Upper lobe of right lung (tissue), 1 donor: ENCODE data around the gene RNF123. TPM values are rescaled to one million over a fixed set of nuclear protein-coding genes. Genes with fewer than 3 reads are reported as not detected.

ENCODE experiments used
- ATAC-seq: fragments of 200-7000 bp; cut with Tn5 transposase; one replicate; pipeline ENCODE4 v1.9.1; 2020; ENCODE audit warnings: mild to moderate bottlenecking, moderate library complexity
- DNase-seq: peaks from one replicate; pipeline ENCODE4 v3.0.0-alpha.2; 2020
- H3K27ac ChIP-seq: fragments of 200-600 bp; one replicate; pipeline ENCODE4 v1.8.0; 2022
- H3K27me3 ChIP-seq: fragments of 200-600 bp; one replicate; pipeline ENCODE4 v1.8.0; 2022; ENCODE audit warnings: mild to moderate bottlenecking
- H3K36me3 ChIP-seq: fragments of 200-600 bp; one replicate; pipeline ENCODE4 v1.8.0; 2022
- H3K4me1 ChIP-seq: fragments of 200-600 bp; one replicate; pipeline ENCODE4 v1.8.0; 2022
- H3K4me3 ChIP-seq: fragments of 200-600 bp; one replicate; pipeline ENCODE4 v1.8.0; 2022; ENCODE audit warnings: mild to moderate bottlenecking
- H3K9me3 ChIP-seq: fragments of 200-600 bp; one replicate; pipeline ENCODE4 v1.8.0; 2022
- intact Hi-C: fragments of 100-400 bp; cut with DNase I; formaldehyde crosslinking; loops from one replicate; pipeline ENCODE4 v1.11.0; 2022
- total RNA-seq: library from RNA; stranded (reverse); fragmentation: NEBNext Ultra II Directional; extraction: Animal tissue kit (Norgen Biotek cat#: 25700); gene quantifications from one replicate; pipeline ENCODE4 v1.2.1, GENCODE V29; 2021
- TF ChIP-seq, protein P1 (sequence below): fragments of 200-600 bp; IDR thresholded peaks from one replicate; pipeline ENCODE4 v1.8.0; 2022; ENCODE audit warnings: antibody characterized with exemption
- donor health status: DM: no; HTN: yes; CAD: no; lungs with severe emphysema.

The RNF123 gene
- total RNA-seq, 1 donor from 2014 or later: 41.4 TPM

DNA sequence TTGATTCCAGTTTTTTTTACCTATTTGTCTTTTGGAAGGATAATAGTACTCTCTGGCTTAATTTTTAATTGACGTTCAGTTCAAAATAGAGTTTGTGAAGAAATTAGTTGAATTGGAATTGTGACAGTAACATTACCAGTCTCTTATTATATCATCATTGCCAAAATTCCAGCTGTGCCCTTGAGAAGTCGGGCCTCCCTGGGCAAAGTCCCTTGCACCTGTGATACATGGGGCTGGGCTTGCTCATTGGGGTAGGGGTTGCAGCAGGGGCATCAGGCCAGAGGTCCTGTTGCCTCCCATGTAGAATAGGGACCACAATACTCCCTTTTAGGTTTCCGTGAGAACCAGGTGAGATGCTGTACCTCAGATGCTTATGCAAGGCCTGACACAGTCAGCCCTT lies 43.1 kb upstream of the RNF123 start:
- no peaks in the 10 kb centered on the region for H3K27me3 ChIP-seq
- no peak overlapping the region for H3K27ac ChIP-seq
- intact Hi-C loops: no loop called here
- H3K4me3 ChIP-seq: no peak overlapping the region
- no peaks in the 10 kb centered on the region for H3K4me1 ChIP-seq
- H3K36me3 ChIP-seq: no peaks in the 10 kb centered on the region
- H3K9me3 ChIP-seq: no peaks in the 10 kb centered on the region
- TF ChIP-seq, protein P1, sequence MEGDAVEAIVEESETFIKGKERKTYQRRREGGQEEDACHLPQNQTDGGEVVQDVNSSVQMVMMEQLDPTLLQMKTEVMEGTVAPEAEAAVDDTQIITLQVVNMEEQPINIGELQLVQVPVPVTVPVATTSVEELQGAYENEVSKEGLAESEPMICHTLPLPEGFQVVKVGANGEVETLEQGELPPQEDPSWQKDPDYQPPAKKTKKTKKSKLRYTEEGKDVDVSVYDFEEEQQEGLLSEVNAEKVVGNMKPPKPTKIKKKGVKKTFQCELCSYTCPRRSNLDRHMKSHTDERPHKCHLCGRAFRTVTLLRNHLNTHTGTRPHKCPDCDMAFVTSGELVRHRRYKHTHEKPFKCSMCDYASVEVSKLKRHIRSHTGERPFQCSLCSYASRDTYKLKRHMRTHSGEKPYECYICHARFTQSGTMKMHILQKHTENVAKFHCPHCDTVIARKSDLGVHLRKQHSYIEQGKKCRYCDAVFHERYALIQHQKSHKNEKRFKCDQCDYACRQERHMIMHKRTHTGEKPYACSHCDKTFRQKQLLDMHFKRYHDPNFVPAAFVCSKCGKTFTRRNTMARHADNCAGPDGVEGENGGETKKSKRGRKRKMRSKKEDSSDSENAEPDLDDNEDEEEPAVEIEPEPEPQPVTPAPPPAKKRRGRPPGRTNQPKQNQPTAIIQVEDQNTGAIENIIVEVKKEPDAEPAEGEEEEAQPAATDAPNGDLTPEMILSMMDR: no peak
- ATAC-seq: no peak
- no peak for DNase-seq

DNA sequence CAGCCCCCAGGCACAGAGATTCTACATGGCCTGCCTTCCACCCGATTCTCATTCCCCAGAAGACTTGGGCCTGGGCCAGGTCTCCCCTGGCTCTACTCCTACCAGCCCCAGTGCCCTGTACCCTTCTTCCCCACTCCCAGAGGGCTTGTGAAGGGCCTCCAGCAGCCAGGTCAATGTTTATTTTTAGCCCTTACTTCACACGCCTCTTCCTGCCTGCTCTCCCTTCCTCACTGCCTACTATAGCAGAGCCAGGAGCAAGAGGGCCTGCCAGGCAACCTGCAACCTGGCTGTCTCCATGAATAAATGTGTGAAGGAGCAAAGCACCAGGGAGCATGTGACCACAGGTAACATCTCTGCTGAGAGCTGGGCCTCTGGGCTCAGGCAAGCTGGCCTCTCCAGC lies 41.6 kb upstream of the RNF123 start:
- peak; percentile 28 for ATAC-seq
- Histone ChIP-seq H3K4me1 (no peaks in the 10 kb centered on the region), H3K9me3 (no peaks in the 10 kb centered on the region), H3K27me3 (no peaks in the 10 kb centered on the region), H3K36me3 (no peaks in the 10 kb centered on the region), H3K4me3 (no peak overlapping the region), H3K27ac (no peak overlapping the region)
- DNase-seq: no peak
- TF ChIP-seq, protein P1: no peak
- intact Hi-C loops: no loop called here

DNA sequence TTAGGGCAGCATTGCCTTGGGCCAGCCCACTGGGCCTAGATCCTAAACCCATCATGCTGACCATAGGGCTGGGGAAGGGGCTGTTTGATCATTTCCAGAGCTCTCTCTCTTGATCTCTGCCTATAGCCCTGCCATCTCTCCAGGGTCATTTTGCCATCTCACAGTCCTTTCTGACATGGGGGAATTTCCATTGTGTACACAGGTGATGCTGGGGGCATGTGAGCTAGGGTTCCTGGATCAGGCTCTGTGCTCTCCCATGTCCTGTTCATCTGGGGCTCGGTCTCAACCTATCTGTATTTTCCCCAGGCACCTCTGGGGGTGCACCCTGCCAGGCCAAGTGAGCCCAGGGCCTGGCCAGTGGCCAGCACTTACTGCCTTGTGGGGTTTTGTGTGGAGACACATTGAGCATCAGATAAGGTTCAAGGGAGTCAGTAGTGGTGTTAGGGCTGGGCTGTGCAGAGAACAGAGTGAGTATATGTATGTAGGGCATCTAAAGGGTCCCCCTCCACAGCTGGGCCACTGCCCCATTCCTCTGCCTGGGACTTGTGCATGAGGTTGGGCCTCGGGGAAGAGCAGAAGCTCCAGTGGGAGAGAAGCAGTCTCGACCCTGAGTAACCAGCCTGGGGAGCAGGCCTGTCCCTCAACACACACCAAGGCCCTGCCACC lies 40.9 kb upstream of the RNF123 start:
- no peaks in the 10 kb centered on the region for H3K27me3 ChIP-seq
- intact Hi-C loops: no loop called here
- TF ChIP-seq, protein P1: no peak
- H3K9me3 ChIP-seq: no peaks in the 10 kb centered on the region
- ATAC-seq (no peak), DNase-seq (no peak)
- no peak overlapping the region for H3K27ac ChIP-seq
- no peaks in the 10 kb centered on the region for H3K36me3 ChIP-seq
- H3K4me1 ChIP-seq: no peaks in the 10 kb centered on the region
- H3K4me3 ChIP-seq: no peak overlapping the region

DNA sequence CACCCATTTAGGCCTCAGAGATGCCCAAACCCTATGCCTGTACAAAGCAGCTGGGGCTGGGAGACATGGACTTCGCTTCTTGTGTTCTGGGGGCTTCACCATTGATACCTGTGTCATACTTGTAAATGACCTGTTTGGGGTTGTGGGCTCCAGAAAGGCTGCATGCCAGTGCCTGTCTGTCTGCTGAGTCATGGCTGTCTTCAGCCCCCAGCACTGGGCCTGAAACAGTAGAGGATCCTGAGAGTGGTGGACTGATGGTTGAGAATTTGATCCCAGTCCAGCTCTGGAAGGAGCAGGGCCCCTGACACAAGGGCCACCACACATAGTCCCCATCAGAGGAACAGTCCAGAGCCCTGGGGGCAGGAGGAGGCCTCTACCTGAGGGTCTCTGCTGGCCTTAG lies 39.8 kb upstream of the RNF123 start:
- ATAC-seq (no peak), DNase-seq (no peak)
- Histone ChIP-seq H3K4me1 (no peaks in the 10 kb centered on the region), H3K27me3 (no peaks in the 10 kb centered on the region), H3K36me3 (no peaks in the 10 kb centered on the region), H3K27ac (no peak overlapping the region), H3K9me3 (no peaks in the 10 kb centered on the region), H3K4me3 (no peak overlapping the region)
- TF ChIP-seq, protein P1: no peak
- intact Hi-C loops: no loop called here

DNA sequence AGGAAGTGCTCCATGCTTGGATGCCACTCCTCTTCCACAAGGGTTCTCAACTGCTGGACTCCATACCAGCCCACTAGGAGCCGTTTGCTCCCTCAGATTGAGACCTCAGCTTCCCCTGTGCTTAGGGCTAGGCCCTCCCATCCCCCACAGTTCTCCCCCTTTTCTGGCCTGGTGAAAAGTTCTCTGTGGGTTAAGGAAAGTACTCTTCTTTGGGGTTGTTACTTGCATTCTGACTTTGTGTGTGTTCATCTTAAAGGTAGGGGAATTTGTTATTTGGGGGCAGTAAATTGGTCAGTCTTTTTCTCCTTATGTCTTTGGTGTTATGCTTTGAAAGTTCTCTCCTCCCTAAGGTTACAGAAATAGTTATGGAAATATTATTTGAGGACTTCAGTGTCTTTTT lies 39.2 kb upstream of the RNF123 start:
- no peak for ATAC-seq
- Histone ChIP-seq H3K27ac (no peak overlapping the region), H3K27me3 (no peaks in the 10 kb centered on the region), H3K9me3 (no peaks in the 10 kb centered on the region), H3K36me3 (no peaks in the 10 kb centered on the region), H3K4me3 (no peak overlapping the region), H3K4me1 (no peaks in the 10 kb centered on the region)
- TF ChIP-seq, protein P1: no peak
- no peak for DNase-seq
- intact Hi-C loops: no loop called here

DNA sequence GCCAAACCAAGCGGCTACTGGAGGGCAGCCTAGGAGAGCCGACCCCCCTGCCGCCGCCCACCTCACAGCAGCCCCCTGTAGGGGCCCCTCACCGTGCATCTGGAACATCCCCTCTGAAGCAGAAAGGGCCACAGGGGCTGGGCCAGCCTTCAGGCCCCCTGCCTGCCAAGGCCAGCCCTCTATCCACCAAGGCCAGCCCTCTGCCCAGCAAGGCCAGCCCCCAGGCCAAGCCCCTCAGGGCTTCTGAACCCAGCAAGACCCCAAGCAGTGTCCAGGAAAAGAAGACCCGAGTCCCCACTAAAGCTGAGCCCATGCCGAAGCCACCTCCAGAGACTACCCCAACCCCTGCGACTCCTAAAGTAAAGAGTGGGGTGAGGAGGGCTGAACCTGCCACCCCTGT lies 38.7 kb upstream of the RNF123 start:
- Histone ChIP-seq H3K4me1 (no peaks in the 10 kb centered on the region), H3K36me3 (no peaks in the 10 kb centered on the region), H3K27ac (no peak overlapping the region), H3K4me3 (no peak overlapping the region), H3K27me3 (no peaks in the 10 kb centered on the region), H3K9me3 (no peaks in the 10 kb centered on the region)
- DNase-seq: no peak
- intact Hi-C loops: no loop called here
- ATAC-seq: no peak
- TF ChIP-seq, protein P1: no peak
